Measurements from ENCODE around the gene MRPL43. TPM values are rescaled to one million over a fixed set of nuclear protein-coding genes. Genes with fewer than 3 reads are reported as not detected.
"Not testable (repeated sequence)": the region's sequence is repeated elsewhere in the genome, so short reads cannot be mapped to it uniquely, and the experiment has no call there.

The MRPL43 gene
- total and polyA plus RNA-seq, 2 donors (not counting 3 experiments of a cell fraction or from before 2014, with no cell fraction given), result 75.0 to 144 TPM

GRCh38 chr10:101035314-101035713 is 48.0 kb upstream of the MRPL43 start:
- H3K9ac ChIP-seq (replicated peaks; ENCODE audit: extremely low read depth, insufficient read depth, low read length), result no peak overlapping the region
- no peaks in the 10 kb centered on the region for H3K9me3 ChIP-seq (replicated peaks; ENCODE audit: control insufficient read depth, insufficient read depth, low read length)
- H4K20me1 ChIP-seq (replicated peaks; ENCODE audit: control insufficient read depth, extremely low read depth, insufficient read depth, low read length), result no peaks in the 10 kb centered on the region
- ChIA-PET CTCF (interaction anchor here (1.7 to 9.9 kb wide), 3 partner anchors 17 to 37 kb away, joined by 3 to 104 read pairs (median 4); no protein-coding TSS in a partner anchor), POLR2A (no interaction called here)
- no peak overlapping the region for H3K27ac ChIP-seq (ENCODE audit: insufficient read depth, low read depth, low read length)
- intact Hi-C loops (cut with micrococcal nuclease) (no loop called here), dilution Hi-C loops (cut with MboI; ENCODE audit: extremely low pct_ligation_motif_present, low sequenced_read_pairs) (no loop called here)
- H3K4me2 ChIP-seq (ENCODE audit: insufficient read depth, low read length), result no peak overlapping the region
- no peak overlapping the region for H2AFZ ChIP-seq (ENCODE audit: low read depth, low read length)
- peaks cover 16% of the 10 kb centered on the region for H3K4me1 ChIP-seq (ENCODE audit: control insufficient read depth, extremely low read depth, insufficient read depth, low read length)
- no peak overlapping the region for H3K4me3 ChIP-seq (replicated peaks in 1 of 3; ENCODE audit: insufficient read depth in 1 of 3, low read depth in 1 of 3, low read length in 3 of 3)
- H3K27me3 ChIP-seq (ENCODE audit: control insufficient read depth in 2 of 2, insufficient read depth in 2 of 2, low read length in 2 of 2), result no peaks in the 10 kb centered on the region
- no peak for FAIRE-seq
- H3K79me2 ChIP-seq (ENCODE audit: control insufficient read depth, insufficient read depth, low read length), result peaks cover 11% of the 10 kb centered on the region
- no TSS peak for BruUV-seq (replicated peaks)
- no peaks in the 10 kb centered on the region for H3K9me1 ChIP-seq (replicated peaks; ENCODE audit: control insufficient read depth, extremely low read depth, insufficient read depth, low read length)
- H3K36me3 ChIP-seq (ENCODE audit: control insufficient read depth in 2 of 2, extremely low read depth in 1 of 2, insufficient read depth in 2 of 2, low read length in 2 of 2), result peaks cover 18 to 46% of the 10 kb centered on the region in 2 experiments
- TF ChIP-seq CTCF (IDR thresholded peaks at IDR 0.05; ENCODE audit: extremely low read depth in 1 of 2, insufficient read depth in 1 of 2, low read depth in 1 of 2, low read length in 2 of 2) (no peak), MAX (IDR thresholded peaks at IDR 0.05; ENCODE audit: insufficient read depth, insufficient read length) (no peak), EZH2 (IDR thresholded peaks at IDR 0.05; ENCODE audit: borderline replicate concordance, low read depth, low read length, severe bottlenecking) (no peak), MYC (IDR thresholded peaks at IDR 0.05; ENCODE audit: low read depth, low read length) (no peak), POLR2A (IDR thresholded peaks at IDR 0.05; ENCODE audit: low read depth, low read length) (no peak), GATA2 (IDR thresholded peaks at IDR 0.05; ENCODE audit: insufficient read depth, insufficient read length, low read depth, low read length) (no peak), POLR2AphosphoS5 (IDR thresholded peaks at IDR 0.05; ENCODE audit: insufficient read depth, low read depth, low read length) (no peak), FOS (IDR thresholded peaks at IDR 0.05; ENCODE audit: borderline replicate concordance, insufficient read depth, low read length) (no peak), JUN (IDR thresholded peaks at IDR 0.05; ENCODE audit: borderline replicate concordance, insufficient read depth, insufficient read length, low read depth) (no peak)
- no peak for DNase-seq (ENCODE audit: low read depth, low spot score)

- H3K9me1 ChIP-seq (replicated peaks; ENCODE audit: control insufficient read depth, extremely low read depth, insufficient read depth, low read length); H3K9me3 ChIP-seq (replicated peaks; ENCODE audit: control insufficient read depth, insufficient read depth, low read length); H2AFZ ChIP-seq (ENCODE audit: low read depth, low read length); DNase-seq (ENCODE audit: low read depth, low spot score); H3K9ac ChIP-seq (replicated peaks; ENCODE audit: extremely low read depth, insufficient read depth, low read length); H3K27me3 ChIP-seq (ENCODE audit: control insufficient read depth in 2 of 2, insufficient read depth in 2 of 2, low read length in 2 of 2); H3K27ac ChIP-seq (ENCODE audit: insufficient read depth, low read depth, low read length); BruUV-seq (replicated peaks); H3K4me3 ChIP-seq (replicated peaks in 1 of 3; ENCODE audit: insufficient read depth in 1 of 3, low read depth in 1 of 3, low read length in 3 of 3); H3K4me2 ChIP-seq (ENCODE audit: insufficient read depth, low read length); POLR2A ChIA-PET; FAIRE-seq; H4K20me1 ChIP-seq (replicated peaks; ENCODE audit: control insufficient read depth, extremely low read depth, insufficient read depth, low read length); dilution Hi-C loops (cut with MboI; ENCODE audit: extremely low pct_ligation_motif_present, low sequenced_read_pairs): not testable (repeated sequence)
- H3K36me3 ChIP-seq (ENCODE audit: control insufficient read depth in 2 of 2, extremely low read depth in 1 of 2, insufficient read depth in 2 of 2, low read length in 2 of 2), result peaks cover 18 to 40% of the 10 kb centered on the region in 2 experiments
- H3K4me1 ChIP-seq (ENCODE audit: control insufficient read depth, extremely low read depth, insufficient read depth, low read length), result peaks cover 16% of the 10 kb centered on the region
- intact Hi-C loops (cut with micrococcal nuclease), result loop anchor here (5.0 kb wide), 1 partner anchor 33 kb away; no protein-coding TSS in a partner anchor
- CTCF ChIA-PET, result interaction anchor here (0.8 to 9.9 kb wide), 6 partner anchors 8 to 61 kb away, joined by 3 to 104 read pairs (median 4); no protein-coding TSS in a partner anchor
- H3K79me2 ChIP-seq (ENCODE audit: control insufficient read depth, insufficient read depth, low read length), result peaks cover 11% of the 10 kb centered on the region
Observed at GRCh38 chr10:101034404-101034803, 47.1 kb upstream of the MRPL43 start.
